Nucleus accumbens (tissue), 56 donors: ENCODE measurements around the gene EFHC1.
A peak's percentile ranks its signal among the peaks of the same experiment; 100 is the strongest.

ENCODE experiments used
- DNase-seq, 56 donors: peaks; one replicate each; lab custom pipeline; 2025; lab: John Stamatoyannopoulos, UW

The EFHC1 gene

GRCh38 chr6:52514514-52514913, 94.4 kb downstream of the EFHC1 start:
- DNase-seq, result no peak

GRCh38 chr6:52515219-52515960, 95.2 kb downstream of the EFHC1 start:
- DNase-seq, result no peak

GRCh38 chr6:52516269-52516668, 96.1 kb downstream of the EFHC1 start:
- no peak for DNase-seq

GRCh38 chr6:52516943-52517342, 96.8 kb downstream of the EFHC1 start:
- DNase-seq, result no peak

- DNase-seq, result peak in 49 of 56 donors; percentile 11 to 92 (median 51)
Measured at GRCh38 chr6:52517502-52518278, 97.5 kb downstream of the EFHC1 start.

- no peak for DNase-seq
Measured at GRCh38 chr6:52518279-52518945, 98.3 kb downstream of the EFHC1 start.

- no peak for DNase-seq
Measured at GRCh38 chr6:52519618-52520017, 99.5 kb downstream of the EFHC1 start.

- DNase-seq, result no peak
Measured at GRCh38 chr6:52522151-52522626, 102.0 kb downstream of the EFHC1 start.

GRCh38 chr6:52522655-52523054, 102.5 kb downstream of the EFHC1 start:
- no peak for DNase-seq

- DNase-seq, result no peak
Measured at GRCh38 chr6:52523378-52524142, 103.4 kb downstream of the EFHC1 start.

GRCh38 chr6:52524918-52525317, 104.8 kb downstream of the EFHC1 start:
- no peak for DNase-seq

GRCh38 chr6:52526634-52527033, 106.5 kb downstream of the EFHC1 start:
- DNase-seq, result no peak

- no peak for DNase-seq
Measured at GRCh38 chr6:52527436-52527835, 107.3 kb downstream of the EFHC1 start.

- no peak for DNase-seq
Measured at GRCh38 chr6:52529311-52529710, 109.2 kb downstream of the EFHC1 start.

GRCh38 chr6:52530351-52530750, 110.2 kb downstream of the EFHC1 start:
- no peak for DNase-seq

- DNase-seq, result no peak
Measured at GRCh38 chr6:52531396-52531795, 111.3 kb downstream of the EFHC1 start.

GRCh38 chr6:52531834-52532233, 111.7 kb downstream of the EFHC1 start:
- no peak for DNase-seq

- DNase-seq, result no peak
Measured at GRCh38 chr6:52532457-52532856, 112.3 kb downstream of the EFHC1 start.

- DNase-seq, result no peak
Measured at GRCh38 chr6:52533491-52533890, 113.3 kb downstream of the EFHC1 start.

- DNase-seq, result no peak
Measured at GRCh38 chr6:52534363-52534762, 114.2 kb downstream of the EFHC1 start.
